DOHH2 (cell line): ENCODE measurements around the gene CTPS2.

Experiments
- CTCF ChIP-seq: fragments of 200-600 bp; sonication (generic); IDR thresholded peaks from one replicate; pipeline ENCODE4 v1.5.1; 2014; ENCODE audit warnings: antibody characterized with exemption, mild to moderate bottlenecking, low read depth, low read length; ENCODE audit not compliant: poor library complexity, severe bottlenecking
- EZH2phosphoT487 ChIP-seq: fragments of 200-600 bp; sonication (generic); IDR thresholded peaks from 2 replicates; pipeline ENCODE4 v1.6.1; 2017; ENCODE audit warnings: borderline replicate concordance, mild to moderate bottlenecking, antibody characterized with exemption, low read length, moderate library complexity, mixed read lengths

GRCh38 chrX:16643176-16643575, 69.3 kb downstream of the CTPS2 start:
- TF ChIP-seq CTCF (no peak), EZH2phosphoT487 (no peak)
